ENCODE measurements around the gene SELENOF. TPM values are rescaled to one million over a fixed set of nuclear protein-coding genes. Genes with fewer than 3 reads are reported as not detected.

Gene SELENOF
- total RNA-seq (ENCODE audit: low replicate concordance): 147 and 148 TPM in 2 replicates
- long read RNA-seq, transcript SELENOF-201 (5 exons, 1,781 nt): major isoform, 469 of 535 reads
- long read RNA-seq, transcript SELENOF-202 (4 exons, 1,220 nt): minor isoform, 33 of 535 reads
- long read RNA-seq, transcript SELENOF-205 (5 exons, 831 nt): minor isoform, 6 of 535 reads
- long read RNA-seq, partial matches to known transcripts: 7 of 535 reads
- long read RNA-seq, other reads (novel, unspliced or antisense): 18 of 535 reads

GRCh38 chr1:86913896-86914600 is at the start of gene SELENOF:
Gene SELENOF, minus strand, starts transcription at chr1:86914126. Its CDS starts 15 bp downstream, at chr1:86914111.
- TF ChIP-seq, protein P1, sequence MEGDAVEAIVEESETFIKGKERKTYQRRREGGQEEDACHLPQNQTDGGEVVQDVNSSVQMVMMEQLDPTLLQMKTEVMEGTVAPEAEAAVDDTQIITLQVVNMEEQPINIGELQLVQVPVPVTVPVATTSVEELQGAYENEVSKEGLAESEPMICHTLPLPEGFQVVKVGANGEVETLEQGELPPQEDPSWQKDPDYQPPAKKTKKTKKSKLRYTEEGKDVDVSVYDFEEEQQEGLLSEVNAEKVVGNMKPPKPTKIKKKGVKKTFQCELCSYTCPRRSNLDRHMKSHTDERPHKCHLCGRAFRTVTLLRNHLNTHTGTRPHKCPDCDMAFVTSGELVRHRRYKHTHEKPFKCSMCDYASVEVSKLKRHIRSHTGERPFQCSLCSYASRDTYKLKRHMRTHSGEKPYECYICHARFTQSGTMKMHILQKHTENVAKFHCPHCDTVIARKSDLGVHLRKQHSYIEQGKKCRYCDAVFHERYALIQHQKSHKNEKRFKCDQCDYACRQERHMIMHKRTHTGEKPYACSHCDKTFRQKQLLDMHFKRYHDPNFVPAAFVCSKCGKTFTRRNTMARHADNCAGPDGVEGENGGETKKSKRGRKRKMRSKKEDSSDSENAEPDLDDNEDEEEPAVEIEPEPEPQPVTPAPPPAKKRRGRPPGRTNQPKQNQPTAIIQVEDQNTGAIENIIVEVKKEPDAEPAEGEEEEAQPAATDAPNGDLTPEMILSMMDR (conservative IDR thresholded peaks at IDR 0.05): no peak
- H3K27ac Mint-ChIP-seq: no peak within 1 kb of the TSS
- no peak within 1 kb of the TSS for H3K4me3 Mint-ChIP-seq
- H3K9me3 Mint-ChIP-seq: no peaks in the 10 kb centered on the region
- peaks cover 31% of the 10 kb centered on the region for H3K4me1 Mint-ChIP-seq (ENCODE audit: unreplicated experiment)
- H3K27me3 Mint-ChIP-seq: no peaks in the 10 kb centered on the region
- peaks cover 20% of the 10 kb centered on the region for H3K36me3 Mint-ChIP-seq
- peak; percentile 98 for DNase-seq (ENCODE audit: extremely low spot score, unreplicated experiment)

- TF ChIP-seq, protein P1 (conservative IDR thresholded peaks at IDR 0.05): no peak
- no peak overlapping the region for H3K27ac Mint-ChIP-seq
- peaks cover 5% of the 10 kb centered on the region for H3K4me1 Mint-ChIP-seq (ENCODE audit: unreplicated experiment)
- peaks cover 20% of the 10 kb centered on the region for H3K36me3 Mint-ChIP-seq
- no peak overlapping the region for H3K4me3 Mint-ChIP-seq
- H3K27me3 Mint-ChIP-seq: no peaks in the 10 kb centered on the region
- DNase-seq (ENCODE audit: extremely low spot score, unreplicated experiment): no peak
- H3K9me3 Mint-ChIP-seq: no peaks in the 10 kb centered on the region
Observed at GRCh38 chr1:86960548-86960947, 46.6 kb upstream of the SELENOF start.

GRCh38 chr1:86957221-86957620 is 43.3 kb upstream of the SELENOF start:
- Mint-ChIP-seq H3K27ac (no peak overlapping the region), H3K4me1 (ENCODE audit: unreplicated experiment) (peaks cover 9% of the 10 kb centered on the region), H3K36me3 (peaks cover 13% of the 10 kb centered on the region), H3K4me3 (no peak overlapping the region), H3K9me3 (no peaks in the 10 kb centered on the region), H3K27me3 (no peaks in the 10 kb centered on the region)
- TF ChIP-seq, protein P1 (conservative IDR thresholded peaks at IDR 0.05): no peak
- no peak for DNase-seq (ENCODE audit: extremely low spot score, unreplicated experiment)

GRCh38 chr1:86956221-86956620 is 42.3 kb upstream of the SELENOF start:
- Mint-ChIP-seq H3K27ac (no peak overlapping the region), H3K9me3 (no peaks in the 10 kb centered on the region), H3K4me1 (ENCODE audit: unreplicated experiment) (peaks cover 9% of the 10 kb centered on the region), H3K36me3 (peaks cover 13% of the 10 kb centered on the region), H3K27me3 (no peaks in the 10 kb centered on the region), H3K4me3 (no peak overlapping the region)
- DNase-seq (ENCODE audit: extremely low spot score, unreplicated experiment): no peak
- TF ChIP-seq, protein P1 (conservative IDR thresholded peaks at IDR 0.05): no peak

DNA sequence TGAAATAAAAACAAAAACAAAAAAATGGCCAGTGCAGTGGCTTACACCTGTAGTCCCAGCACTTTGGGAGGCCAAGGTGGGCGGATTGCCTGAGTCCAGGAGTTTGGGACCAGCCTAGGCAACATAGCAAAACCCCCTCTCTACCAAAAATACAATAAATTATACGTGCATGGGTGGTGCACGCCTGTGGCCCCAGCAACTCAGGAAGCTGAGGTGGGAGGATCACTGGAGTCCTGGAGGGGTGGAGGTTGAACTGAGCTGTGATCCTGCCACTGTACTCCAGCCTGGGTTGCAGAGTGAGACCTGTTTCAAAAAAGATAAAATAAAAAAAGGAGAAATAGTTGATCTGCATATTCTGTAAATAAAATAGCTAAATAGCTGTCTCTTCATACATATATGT is 41.8 kb upstream of the SELENOF start:
- no peak overlapping the region for H3K27ac Mint-ChIP-seq
- H3K27me3 Mint-ChIP-seq: no peaks in the 10 kb centered on the region
- H3K9me3 Mint-ChIP-seq: no peaks in the 10 kb centered on the region
- TF ChIP-seq, protein P1 (conservative IDR thresholded peaks at IDR 0.05): no peak
- peaks cover 12% of the 10 kb centered on the region for H3K4me1 Mint-ChIP-seq (ENCODE audit: unreplicated experiment)
- H3K4me3 Mint-ChIP-seq: no peak overlapping the region
- DNase-seq (ENCODE audit: extremely low spot score, unreplicated experiment): no peak
- peaks cover 13% of the 10 kb centered on the region for H3K36me3 Mint-ChIP-seq

Data from type B pancreatic cell (in vitro differentiated cells).